NCI-H82 treated with DMSO at 0.1 percent for 48 hours (cell line): ENCODE measurements around the gene URM1.

Source experiments
- DNase-seq: peaks from one replicate; lab custom pipeline; 2025; ENCODE audit not compliant: unreplicated experiment; lab: John Stamatoyannopoulos, UW

The URM1 gene

DNA sequence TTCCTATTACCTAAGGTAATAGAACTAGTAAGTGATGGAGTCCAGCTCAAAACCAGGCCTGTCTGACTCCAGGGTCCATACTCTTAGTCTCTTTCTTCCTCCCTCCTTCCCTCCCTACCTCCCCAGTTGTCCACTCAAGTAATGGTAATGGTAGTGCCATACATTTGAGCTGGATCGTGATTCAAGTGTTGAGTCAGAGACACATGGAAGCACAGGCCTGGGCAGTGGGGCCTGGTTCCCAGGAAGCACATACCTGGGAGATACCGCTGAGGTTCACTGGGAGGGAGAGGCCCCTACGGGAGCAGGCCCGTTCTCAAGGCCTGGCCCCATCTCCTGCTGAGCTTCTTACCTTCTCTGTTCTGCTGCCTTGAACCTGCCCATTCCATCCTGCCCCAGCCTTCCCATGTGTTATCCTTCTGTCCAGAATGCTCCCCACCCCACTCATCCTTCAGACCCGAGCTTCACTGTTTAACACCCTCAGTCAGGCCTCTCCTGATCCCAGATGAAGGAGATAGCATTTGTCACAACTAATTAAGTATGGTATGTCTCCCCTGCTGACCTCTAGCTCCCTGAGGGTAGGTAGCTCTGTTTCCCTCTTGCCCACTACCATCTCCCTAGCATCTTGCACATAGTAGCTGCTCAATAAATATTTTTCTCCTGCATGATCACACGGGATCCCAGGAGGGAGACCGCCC, 13.8 kb downstream of the URM1 start:
- no peak for DNase-seq

GRCh38 chr9:128385496-128386460, 14.6 kb downstream of the URM1 start:
- no peak for DNase-seq

GRCh38 chr9:128388150-128388549, 17.0 kb downstream of the URM1 start:
- DNase-seq = no peak

GRCh38 chr9:128389395-128390149, 18.4 kb downstream of the URM1 start:
- peak; percentile 32 for DNase-seq

- DNase-seq = no peak
Measured at GRCh38 chr9:128390150-128390812, 19.1 kb downstream of the URM1 start.

- DNase-seq = no peak
Measured at GRCh38 chr9:128390813-128391711, 19.9 kb downstream of the URM1 start.

DNA sequence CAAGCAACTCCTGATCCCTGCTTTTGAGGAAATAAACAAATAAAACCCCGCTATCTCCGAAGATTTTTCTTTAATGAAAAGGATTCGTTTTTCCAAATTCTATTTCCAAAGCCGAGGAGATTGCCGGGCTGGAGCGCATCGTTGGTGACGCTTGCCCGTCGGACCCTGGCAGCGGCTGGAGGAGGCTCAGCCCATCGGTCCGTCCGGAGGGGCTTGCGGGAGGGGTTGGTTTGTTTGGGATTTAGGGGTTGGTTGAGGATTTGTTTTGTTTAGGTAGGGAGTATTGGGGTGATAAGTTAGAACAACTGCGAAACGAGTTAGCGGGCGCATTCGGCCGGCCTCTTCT, 20.8 kb downstream of the URM1 start:
- DNase-seq = no peak

GRCh38 chr9:128392302-128393144, 21.3 kb downstream of the URM1 start:
- DNase-seq = no peak

DNA sequence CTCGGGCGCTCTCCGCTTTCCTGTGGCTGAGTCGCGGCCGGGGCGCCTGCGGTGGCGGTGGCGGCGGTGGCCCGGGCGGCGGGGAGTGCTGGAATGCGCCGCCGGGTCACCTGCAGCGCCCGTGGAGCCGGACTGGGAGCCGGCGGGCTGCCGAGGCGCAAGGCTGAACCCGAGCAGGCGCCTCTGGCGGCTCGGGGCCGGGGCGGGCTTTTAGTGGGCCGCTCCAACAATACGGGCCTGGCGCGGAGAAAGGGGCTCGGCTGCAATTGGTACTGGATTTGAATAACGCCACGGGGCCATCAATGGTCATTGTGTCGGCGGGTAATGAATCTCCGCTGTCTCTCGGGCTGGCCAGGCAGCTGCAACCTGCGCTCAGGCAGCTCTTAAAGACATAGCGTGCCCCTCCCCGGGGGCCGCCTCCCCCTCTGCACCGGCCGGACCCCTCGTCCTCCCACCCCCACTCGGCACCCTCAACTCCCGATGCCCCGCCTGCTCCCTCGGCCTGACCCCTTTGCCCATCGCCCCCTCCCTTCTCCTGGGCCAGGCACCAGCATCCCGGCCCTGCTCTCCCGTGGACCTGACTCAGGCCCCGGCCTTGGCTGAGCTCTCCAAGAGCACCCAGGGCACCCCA, 22.1 kb downstream of the URM1 start:
- no peak for DNase-seq

DNA sequence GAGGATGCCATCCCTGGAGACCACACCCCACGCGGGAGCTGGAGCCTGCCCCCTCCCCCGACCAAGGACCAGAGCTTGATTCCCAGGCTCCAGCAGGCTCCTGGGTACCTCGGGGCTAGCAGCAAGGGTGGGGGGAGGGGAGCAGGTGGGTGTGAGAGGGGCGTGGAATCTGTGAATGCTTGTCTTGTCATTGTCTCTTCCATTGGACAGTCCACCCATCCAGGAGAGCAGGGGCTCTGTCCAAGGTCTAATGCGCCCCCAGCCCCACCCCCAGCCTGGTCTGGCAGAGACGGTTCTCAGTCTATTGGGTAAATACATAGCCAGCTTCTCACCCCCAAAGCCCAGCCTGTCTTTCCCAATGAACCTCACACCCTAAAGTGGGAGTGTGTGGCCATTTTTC, 22.8 kb downstream of the URM1 start:
- DNase-seq = no peak

DNA sequence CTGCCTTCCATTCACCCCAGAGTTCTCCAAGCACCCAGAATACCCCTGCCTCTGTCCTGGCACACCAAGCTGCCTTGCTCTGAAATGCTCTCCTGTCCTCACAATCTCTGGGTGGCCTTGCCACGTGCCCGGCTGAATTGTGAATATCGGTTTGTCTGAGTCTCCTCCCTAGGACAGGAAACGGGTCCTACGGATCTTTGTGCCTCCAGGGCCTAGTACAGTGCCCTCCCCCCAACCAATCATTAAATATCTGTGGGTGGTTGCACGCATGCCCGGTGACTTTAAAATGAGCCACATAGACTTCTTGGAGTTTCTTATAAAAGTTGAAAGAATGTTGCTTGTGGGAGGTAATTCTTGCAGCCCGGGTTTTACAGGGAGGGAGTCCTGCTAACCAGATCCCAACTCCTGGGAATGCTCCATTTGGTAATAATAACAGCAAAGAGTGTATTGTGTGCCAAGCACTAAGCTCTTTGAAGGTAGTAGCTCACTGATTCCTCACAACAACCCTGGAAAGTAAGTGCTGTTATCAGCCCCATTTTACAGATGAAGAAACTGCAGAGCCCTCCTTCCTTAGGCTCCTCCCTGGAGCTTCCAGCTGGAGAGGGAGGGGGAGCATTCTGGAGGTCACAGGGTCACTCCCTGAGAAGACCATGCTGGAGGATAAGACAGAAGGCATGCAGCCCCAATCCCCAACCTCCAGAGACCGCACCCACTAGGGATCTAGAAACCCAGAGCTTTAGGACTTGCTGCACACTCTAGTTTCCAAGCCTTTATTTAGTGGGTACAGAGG, 23.4 kb downstream of the URM1 start:
- no peak for DNase-seq

DNA sequence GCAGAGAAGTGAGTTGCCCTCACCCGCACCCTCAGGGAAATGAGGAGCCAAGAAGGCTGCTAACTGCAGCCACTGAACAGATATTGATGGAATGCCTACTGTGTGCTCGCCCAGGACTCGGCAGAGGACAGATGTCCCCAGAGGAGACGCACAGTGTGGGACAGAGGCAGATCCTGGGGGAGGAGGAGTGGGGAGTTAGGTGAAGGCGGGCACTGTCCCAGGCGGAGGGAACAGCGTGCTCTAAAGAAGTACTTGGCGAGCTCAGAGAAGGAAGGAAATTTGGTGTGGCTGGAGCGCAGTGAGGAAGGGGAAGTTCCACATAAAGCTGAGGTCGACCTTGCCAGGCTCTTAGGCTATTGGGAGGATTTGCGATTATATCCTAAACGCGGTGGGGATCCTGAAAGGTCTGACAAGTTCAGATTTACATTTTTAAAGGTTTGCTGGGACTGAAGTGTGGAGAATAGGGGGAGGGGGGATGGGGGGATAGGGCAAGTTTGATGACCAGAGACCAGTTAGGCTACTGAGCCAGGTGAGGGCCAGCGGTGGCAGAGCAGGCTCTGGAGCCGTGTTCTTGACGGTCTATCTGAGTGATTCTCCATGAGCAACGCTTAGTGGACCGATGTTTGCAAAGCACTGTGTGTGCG, 25.9 kb downstream of the URM1 start:
- DNase-seq = no peak

- no peak for DNase-seq
Measured at GRCh38 chr9:128397831-128398230, 26.7 kb downstream of the URM1 start.

DNA sequence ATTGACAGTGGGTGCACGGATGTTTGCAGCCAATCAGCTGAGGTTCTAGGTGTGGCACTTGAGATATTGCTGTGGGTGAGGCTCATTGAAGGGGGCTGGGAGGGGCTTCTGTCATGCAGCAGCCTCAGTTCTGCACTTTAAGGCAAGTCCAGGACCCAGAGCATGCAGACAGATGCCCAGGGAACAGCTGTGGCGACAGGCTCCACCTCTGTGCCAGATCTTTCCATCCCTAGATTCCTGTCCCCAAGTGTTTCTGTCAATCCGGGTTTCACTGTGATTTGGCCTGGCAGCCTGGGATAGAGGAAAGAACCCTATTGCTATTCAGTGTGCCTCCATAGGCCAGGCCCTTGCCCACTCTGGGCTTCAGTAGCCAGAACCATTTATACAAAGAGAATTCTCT, 28.7 kb downstream of the URM1 start:
- DNase-seq = no peak

DNA sequence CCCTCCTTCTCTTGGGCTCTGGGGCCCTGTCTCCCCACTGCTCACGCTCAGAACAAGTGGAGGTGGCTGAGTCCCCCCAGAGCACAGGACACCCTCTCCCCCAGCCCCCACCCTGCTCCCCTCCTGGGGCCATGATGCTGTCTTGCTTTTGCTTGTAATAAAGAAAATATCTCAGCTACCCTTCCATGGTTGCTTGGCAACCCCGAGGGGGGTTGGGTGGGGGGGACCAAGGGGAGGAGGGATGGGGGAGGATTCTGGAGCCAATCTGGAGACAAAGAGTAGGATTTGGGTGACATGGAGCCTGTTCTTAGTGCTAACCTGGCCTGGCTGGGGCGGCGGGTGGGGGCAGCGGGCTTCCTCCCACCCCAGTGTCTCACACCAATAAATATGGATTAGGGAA, 33.4 kb downstream of the URM1 start:
- DNase-seq = no peak

- no peak for DNase-seq
Measured at GRCh38 chr9:128405077-128405779, 34.1 kb downstream of the URM1 start.

- no peak for DNase-seq
Measured at GRCh38 chr9:128405780-128406171, 34.6 kb downstream of the URM1 start.
